Fibroblast of lung (primary cell): Measurements from ENCODE around the gene CFAP77.
"Not testable (repeated sequence)": the region's sequence is repeated elsewhere in the genome, so short reads cannot be mapped to it uniquely, and the experiment has no call there.

ENCODE experiments used
- EZH2 ChIP-seq: IDR thresholded peaks from 2 replicates; pipeline ENCODE4 v1.5.1; 2012; ENCODE audit warnings: low read length, control low read depth, mild to moderate bottlenecking; ENCODE audit errors: missing control alignments
- TF ChIP-seq, protein P1 (sequence below), 2 donors: IDR thresholded peaks in 1 of 2; conservative IDR thresholded peaks in 1 of 2; 1 replicate in 1 of 2; 2 replicates in 1 of 2; pipeline ENCODE4 v1.5.1; 2011 to 2012; ENCODE audit warnings: low read length in 2 of 2, control low read depth in 1 of 2, inconsistent platforms in 1 of 2, low read depth in 1 of 2, mild to moderate bottlenecking in 1 of 2

DNA sequence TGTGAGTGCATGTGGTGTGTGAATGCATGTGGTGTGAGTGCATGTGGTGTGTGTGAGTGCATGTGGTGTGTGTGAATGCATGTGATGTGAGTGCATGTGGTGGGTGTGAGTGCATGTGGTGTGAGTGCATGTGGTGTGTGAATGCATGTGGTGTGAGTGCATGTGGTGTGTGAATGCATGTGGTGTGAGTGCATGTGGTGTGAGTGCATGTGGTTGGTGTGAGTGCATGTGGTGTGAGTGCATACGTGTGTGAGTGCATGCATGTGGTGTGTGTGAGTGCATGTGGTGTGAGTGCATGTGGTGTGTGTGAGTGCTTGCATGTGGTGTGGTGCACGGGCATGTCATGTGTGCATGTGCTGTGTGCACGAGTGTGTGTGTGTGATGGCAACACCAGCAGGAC lies 31.6 kb upstream of the CFAP77 start:
- TF ChIP-seq, protein P1, sequence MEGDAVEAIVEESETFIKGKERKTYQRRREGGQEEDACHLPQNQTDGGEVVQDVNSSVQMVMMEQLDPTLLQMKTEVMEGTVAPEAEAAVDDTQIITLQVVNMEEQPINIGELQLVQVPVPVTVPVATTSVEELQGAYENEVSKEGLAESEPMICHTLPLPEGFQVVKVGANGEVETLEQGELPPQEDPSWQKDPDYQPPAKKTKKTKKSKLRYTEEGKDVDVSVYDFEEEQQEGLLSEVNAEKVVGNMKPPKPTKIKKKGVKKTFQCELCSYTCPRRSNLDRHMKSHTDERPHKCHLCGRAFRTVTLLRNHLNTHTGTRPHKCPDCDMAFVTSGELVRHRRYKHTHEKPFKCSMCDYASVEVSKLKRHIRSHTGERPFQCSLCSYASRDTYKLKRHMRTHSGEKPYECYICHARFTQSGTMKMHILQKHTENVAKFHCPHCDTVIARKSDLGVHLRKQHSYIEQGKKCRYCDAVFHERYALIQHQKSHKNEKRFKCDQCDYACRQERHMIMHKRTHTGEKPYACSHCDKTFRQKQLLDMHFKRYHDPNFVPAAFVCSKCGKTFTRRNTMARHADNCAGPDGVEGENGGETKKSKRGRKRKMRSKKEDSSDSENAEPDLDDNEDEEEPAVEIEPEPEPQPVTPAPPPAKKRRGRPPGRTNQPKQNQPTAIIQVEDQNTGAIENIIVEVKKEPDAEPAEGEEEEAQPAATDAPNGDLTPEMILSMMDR (conservative IDR thresholded peaks at IDR 0.05 in 1 of 2, IDR thresholded peaks at IDR 0.05 in 1 of 2; ENCODE audit: low read depth in 1 of 2, low read length in 2 of 2): not testable (repeated sequence)
- not testable (repeated sequence) for TF ChIP-seq EZH2
